Measurements from ENCODE around the gene PALLD. TPM values are rescaled to one million over a fixed set of nuclear protein-coding genes. Genes with fewer than 3 reads are reported as not detected.

The PALLD gene
- total RNA-seq, 1 experiment from 2014 or later = 47.8 TPM

- peak; percentile 47 for DNase-seq (ENCODE audit: low read depth)
These were observed 389.5 kb downstream of the PALLD start for GRCh38 chr4:168886351-168886750.

DNA sequence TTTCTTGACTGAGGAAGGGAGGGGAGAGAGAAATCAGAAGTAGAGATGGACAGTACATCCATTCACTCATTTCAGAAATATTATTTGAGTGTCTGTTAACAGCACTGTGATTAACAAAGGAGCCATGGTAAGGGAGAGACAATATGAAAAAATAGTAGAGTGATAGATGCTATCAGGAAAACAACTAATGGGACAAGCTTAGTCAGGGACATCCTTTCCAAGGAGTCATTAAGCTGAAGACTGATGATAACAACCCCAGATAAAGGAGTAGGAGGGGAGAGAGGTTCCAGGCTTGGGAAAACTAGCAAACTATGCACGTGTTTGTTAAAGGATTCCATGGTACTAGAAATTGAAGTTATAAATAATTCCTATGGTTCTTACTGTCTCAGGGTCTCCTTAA, 391.0 kb downstream of the PALLD start:
- DNase-seq (ENCODE audit: low read depth) = no peak

GRCh38 chr4:168888715-168889215, 391.9 kb downstream of the PALLD start:
- no peak for DNase-seq (ENCODE audit: low read depth)

DNA sequence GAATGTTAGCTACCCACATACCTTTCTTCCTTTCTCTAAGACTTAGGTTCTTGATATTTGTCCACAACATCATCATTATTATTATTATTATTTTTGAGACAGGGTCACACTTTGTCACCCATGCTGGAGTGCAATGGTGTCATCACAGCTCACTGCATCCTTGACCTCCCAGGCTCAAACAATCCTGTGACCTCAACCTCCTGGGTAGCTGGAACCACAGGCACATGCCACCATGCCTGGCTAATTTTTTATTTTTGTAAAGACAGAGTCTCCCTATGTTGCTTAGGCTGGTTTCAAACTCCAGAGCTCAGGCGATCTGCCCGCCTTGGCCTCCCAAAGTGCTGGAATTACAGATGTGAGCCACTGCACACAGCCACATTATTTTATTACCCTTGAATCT, 394.2 kb downstream of the PALLD start:
- no peak for DNase-seq (ENCODE audit: low read depth)

GRCh38 chr4:168891688-168892087, 394.8 kb downstream of the PALLD start:
- DNase-seq (ENCODE audit: low read depth) = no peak

DNA sequence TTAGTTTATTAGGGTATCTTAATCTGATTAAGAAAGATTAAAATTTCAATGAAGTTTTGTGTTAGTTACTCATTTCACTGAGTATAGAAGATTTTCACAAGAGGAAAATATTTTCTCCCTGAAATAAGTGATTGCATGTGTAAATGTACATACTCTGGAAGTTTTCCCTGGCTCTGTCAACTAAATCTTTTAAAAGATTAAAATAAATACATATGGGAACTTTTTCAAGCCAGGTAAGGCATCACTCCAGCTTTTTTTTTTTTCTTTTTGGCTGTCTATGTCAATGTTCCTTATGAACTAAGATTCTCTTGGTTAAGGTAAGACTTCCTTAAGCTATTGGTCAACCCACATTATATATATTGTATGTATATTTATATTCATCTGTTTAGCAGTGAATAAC, 395.6 kb downstream of the PALLD start:
- no peak for DNase-seq (ENCODE audit: low read depth)

- DNase-seq (ENCODE audit: low read depth) = no peak
These were observed 396.4 kb downstream of the PALLD start for GRCh38 chr4:168893205-168893604.

DNA sequence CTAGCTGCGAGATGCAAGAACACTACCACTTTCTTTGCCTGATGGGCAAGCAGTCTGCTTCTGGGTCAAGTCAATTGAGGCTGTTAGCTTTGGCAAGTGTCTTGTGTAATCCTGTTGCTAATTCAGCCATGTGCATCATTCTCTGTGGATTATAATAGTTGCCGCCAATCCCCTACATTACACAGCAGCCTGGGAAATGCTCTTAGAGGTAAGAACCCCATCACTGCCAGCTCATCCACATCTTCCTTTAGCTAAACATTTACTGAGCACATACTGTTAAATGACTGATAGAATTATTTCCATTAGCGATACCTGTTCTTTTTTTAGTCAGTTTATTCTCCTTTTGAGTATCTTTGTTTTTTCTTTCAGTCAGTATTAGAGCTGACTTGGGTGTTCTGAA, 397.0 kb downstream of the PALLD start:
- DNase-seq (ENCODE audit: low read depth) = no peak

GRCh38 chr4:168900080-168900479, 403.2 kb downstream of the PALLD start:
- no peak for DNase-seq (ENCODE audit: low read depth)

- DNase-seq (ENCODE audit: low read depth) = no peak
These were observed 410.4 kb downstream of the PALLD start for GRCh38 chr4:168907119-168907698.

GRCh38 chr4:168908093-168908492, 411.2 kb downstream of the PALLD start:
- DNase-seq (ENCODE audit: low read depth) = peak; percentile 68

DNA sequence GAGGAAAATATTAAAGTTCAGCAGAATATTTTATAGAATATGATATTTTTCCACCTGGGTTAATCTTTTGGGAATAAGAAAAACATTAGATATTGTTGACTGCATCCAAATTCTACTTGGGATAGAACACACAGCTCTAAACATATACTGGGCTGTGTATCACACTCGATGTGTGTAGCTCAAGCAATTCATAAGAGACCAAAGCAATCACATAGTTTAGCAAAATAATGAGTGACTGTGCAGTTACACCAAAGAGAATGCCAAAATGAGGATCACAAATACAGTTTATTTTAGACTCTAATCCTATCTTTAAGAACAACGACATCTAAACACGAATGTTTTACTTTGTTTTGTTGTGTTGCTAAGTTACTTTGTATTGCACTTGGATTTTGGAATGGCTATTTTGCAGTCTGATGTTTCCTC, 412.0 kb downstream of the PALLD start:
- no peak for DNase-seq (ENCODE audit: low read depth)

DNA sequence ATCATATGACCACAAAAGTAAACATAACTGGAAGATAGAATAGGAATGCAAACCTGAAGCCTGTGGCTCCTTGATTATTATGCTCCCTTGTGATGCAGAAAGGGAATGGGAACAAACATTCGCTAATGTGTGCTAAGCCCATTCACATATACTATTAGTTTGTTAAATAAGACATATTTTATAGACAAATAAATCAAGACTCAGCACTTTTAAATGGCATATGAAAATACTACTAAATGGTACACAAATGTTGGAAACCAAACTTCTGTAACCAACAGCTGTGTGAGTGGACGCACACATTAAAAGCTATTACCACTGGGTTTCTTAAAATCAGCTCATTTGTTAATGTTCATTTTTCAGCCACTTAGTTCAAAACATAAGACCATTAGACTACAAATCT, 417.2 kb downstream of the PALLD start:
- no peak for DNase-seq (ENCODE audit: low read depth)

DNA sequence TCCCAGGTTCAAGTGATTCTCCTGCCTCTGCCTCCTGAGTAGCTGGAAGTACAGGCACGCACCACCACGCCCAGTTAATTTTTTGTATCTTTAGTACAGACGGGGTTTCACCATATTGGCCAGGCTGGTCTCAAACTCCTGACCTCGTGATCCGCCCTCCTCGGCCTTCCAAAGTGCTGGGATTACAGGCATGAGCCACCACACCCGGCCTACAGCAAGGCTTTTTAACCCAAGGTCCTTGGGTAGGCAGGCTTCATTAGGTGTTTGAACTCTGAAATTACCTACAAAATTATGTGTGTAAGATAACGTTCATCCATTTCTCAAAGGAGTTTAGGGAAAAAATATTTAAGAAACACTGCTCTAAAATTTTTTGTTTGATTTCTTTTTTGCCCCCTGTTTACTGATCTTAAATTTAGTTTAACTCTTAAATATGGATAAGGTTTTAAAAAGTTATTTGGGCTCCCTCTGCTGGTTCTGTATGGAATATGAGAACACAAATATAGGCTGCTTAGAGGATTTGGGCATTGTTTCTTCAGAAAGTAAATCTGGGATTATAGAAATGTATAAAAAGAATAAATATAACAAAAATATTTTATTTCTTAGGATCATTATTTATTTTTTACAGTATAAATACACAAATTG, 420.4 kb downstream of the PALLD start:
- DNase-seq (ENCODE audit: low read depth) = peak; percentile 43

DNA sequence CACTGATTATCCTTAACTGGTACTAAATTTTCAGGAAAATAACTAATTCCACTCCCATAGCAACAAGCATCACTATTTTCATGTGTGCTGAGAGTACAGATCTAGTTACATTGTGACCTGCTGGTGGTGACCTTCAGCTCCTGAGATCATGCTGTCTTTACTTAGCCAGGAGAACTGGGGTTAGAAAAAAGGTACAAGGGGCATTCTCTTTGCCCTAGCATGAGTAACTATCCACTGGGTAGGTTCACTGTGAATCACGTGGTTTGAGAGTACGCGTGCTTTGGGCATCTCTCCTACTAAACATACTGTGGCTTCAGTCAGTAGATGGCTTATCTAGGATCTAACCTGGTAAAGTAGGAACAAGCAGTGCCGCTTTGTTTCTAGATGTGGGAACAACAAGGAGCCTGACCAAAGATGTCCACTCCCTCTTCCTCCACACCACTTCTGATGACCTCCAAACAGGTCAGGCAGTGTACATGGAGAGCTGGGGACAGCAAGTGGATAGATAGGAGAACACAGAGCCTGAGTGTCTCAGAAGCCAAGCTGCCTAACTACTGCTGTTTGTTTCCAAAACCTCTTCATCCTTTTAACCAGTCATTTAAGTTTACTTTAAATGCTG, 423.0 kb downstream of the PALLD start:
- no peak for DNase-seq (ENCODE audit: low read depth)

GRCh38 chr4:168920441-168921065, 423.7 kb downstream of the PALLD start:
- no peak for DNase-seq (ENCODE audit: low read depth)

DNA sequence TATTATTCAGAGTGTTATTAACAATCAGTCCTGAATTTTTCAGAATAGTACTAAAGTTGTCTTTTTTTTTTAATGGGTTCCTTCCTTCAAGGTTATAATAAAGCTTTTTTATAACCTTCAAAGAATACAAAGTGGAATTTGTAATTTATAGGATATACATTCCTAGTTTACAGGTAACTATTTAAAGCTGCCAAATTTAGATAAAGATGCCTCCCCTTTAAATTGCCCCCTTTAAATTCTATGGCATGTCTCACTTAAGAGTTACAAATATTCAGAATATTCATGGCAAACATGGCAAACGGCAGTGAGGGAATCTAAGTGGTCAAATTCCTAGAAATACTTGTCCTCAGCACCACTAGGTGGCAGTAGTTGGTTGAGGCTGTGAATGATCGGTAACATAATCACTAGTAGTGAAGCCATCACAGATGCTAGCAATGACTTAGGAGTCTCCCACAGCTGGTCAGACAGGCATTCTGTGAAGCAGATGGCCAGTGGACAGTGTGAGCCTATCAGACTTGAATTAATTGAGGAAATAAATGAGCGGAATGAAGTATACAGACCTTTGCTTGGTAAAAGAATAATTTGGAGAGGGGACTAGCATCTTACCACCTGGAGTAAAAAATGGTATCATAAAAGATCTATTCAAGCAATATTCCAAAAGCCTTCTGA, 426.8 kb downstream of the PALLD start:
- DNase-seq (ENCODE audit: low read depth) = peak; percentile 56

GRCh38 chr4:168924667-168925066, 427.8 kb downstream of the PALLD start:
- no peak for DNase-seq (ENCODE audit: low read depth)

- no peak for DNase-seq (ENCODE audit: low read depth)
These were observed 429.1 kb downstream of the PALLD start for GRCh38 chr4:168925789-168926490.

- no peak for DNase-seq (ENCODE audit: low read depth)
These were observed 431.5 kb downstream of the PALLD start for GRCh38 chr4:168928346-168928745.

GRCh38 chr4:168928875-168929274, 432.0 kb downstream of the PALLD start:
- no peak for DNase-seq (ENCODE audit: low read depth)
